Activated T-helper 9 cell treated with anti-CD3 and anti-CD28 coated beads, Interleukin-2, amount 50 U/mL, for 16 hours (primary cell): ENCODE data around the gene IDS.
"Not testable (repeated sequence)": the region's sequence is repeated elsewhere in the genome, so short reads cannot be mapped to it uniquely, and the experiment has no call there.

Experiments used
- DNase-seq: peaks from one replicate; pipeline ENCODE4 v3.0.0-alpha.2; 2020; ENCODE audit warnings: low read depth

The IDS gene

DNA sequence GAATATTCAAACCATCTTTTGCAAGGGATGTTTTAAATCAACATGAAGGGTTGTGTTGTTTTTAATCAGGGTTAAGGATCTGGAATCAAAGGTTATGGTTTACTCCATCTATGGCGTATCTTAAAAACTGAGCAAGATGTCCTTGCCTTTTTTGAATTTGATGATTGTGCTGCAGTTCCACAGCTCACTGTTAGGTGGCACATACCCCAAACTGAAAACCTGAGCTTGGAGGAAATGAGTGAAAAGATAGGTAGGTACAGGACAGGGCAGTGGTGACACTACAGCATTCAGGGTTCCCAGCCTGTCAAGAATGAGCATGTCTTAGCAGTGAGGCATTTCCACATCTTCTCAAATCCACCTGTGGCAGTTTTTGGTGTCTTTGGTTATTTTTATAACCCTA, 22.6 kb upstream of the IDS start:
- no peak for DNase-seq

GRCh38 chrX:149526318-149527033, 21.4 kb upstream of the IDS start:
- DNase-seq = not testable (repeated sequence)

- DNase-seq = not testable (repeated sequence)
These were observed 20.8 kb upstream of the IDS start for GRCh38 chrX:149525903-149526302.

- peak; percentile 43 for DNase-seq
These were observed 20.3 kb upstream of the IDS start for GRCh38 chrX:149525389-149525788.

GRCh38 chrX:149522916-149523315, 17.8 kb upstream of the IDS start:
- DNase-seq = no peak

DNA sequence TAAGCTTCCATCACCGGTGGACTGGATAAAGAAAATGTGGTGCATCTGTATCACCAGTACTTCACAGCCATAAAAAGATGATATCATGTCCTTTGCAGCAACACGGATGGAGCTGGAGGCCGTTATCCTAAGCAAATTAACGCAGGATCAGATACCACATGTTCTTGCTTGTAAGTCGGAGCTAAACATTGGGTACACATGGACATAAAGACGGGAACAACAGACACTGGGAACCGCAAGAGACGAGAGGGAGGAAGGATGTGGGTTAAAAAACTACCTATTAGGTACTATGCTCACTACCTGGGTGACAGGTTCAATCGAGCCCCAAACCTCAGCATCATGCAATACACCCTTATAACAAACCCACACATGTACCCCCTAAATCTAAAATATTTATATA, 16.3 kb upstream of the IDS start:
- DNase-seq = no peak

GRCh38 chrX:149520636-149521277, 15.7 kb upstream of the IDS start:
- not testable (repeated sequence) for DNase-seq

DNA sequence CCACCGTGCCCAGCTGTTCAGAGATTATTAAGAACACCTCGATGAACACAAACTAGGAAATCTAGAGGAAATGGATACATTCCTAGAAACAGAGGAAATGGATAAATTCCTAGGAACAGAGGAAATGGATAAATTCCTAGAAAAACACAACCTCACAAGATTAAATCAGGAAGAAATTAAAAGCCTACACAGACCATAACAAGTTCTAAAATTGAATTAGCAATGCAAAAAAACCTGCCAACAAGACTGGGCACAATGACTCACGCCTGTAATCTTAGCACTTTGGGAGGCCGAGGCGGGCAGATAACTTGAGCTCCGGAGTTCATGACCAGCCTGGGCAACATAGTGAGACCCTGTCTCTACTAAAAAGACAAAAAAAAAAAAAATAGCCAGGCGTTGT, 13.1 kb upstream of the IDS start:
- DNase-seq = no peak

DNA sequence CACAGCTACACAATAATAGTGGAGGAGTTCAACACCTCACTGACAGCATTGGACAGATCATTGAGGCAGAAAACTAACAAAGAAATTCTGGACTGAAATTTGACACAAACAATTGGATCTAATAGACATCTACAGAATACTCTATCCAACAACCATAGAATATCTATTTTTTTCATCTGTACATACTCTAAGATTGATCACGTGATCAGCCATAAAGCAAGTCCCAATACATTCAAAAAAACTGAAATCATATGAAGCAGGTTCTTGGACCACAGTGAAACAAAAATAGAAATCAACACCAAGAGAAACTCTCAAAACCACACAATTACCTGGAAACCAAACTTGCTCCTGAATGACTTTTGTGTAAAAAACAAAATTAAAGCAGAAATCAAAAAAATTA, 12.2 kb upstream of the IDS start:
- no peak for DNase-seq

DNA sequence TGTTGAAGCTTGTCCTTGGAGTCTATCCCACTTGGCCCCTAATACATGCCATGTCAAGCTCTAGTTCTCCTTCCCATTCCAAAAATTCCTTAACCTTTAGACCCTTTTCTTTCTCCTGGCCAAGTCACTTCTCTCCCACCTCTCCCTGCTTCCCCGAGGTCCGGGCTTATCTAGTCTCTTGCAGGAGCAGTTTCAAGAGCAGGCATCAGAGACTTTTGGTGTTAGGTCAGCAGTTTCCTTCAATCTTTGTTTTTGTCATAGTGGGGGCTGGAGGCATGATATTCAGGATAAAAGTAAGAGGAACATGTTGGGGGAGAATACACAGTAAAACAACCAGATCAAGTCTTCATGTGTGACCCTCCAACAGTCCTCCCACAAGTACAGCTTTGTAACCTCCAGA, 11.5 kb upstream of the IDS start:
- no peak for DNase-seq

GRCh38 chrX:149515954-149516602, 11.0 kb upstream of the IDS start:
- no peak for DNase-seq

- DNase-seq = no peak
These were observed 8.8 kb upstream of the IDS start for GRCh38 chrX:149513825-149514428.

- DNase-seq = peak; percentile 29
These were observed 7.2 kb upstream of the IDS start for GRCh38 chrX:149512225-149512885.

DNA sequence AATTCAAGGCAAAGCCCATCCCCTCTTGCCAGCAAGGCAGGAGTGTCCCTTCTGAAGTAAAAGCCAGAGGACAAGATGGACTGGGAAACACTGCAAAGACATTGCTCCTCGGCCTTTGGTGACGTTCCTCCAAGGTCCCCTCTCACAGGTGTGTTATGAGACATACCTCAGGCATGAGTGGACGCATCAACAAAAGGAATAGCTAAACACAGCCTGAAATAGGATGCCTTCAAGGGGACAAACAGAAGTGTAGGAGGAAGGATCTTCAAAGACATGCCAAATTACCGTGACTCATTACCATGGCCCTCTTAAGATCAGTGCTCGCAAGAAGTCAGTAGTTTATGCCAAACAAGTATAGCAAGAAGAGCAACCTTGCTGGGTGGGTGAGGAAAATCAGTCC, 6.0 kb upstream of the IDS start:
- no peak for DNase-seq

DNA sequence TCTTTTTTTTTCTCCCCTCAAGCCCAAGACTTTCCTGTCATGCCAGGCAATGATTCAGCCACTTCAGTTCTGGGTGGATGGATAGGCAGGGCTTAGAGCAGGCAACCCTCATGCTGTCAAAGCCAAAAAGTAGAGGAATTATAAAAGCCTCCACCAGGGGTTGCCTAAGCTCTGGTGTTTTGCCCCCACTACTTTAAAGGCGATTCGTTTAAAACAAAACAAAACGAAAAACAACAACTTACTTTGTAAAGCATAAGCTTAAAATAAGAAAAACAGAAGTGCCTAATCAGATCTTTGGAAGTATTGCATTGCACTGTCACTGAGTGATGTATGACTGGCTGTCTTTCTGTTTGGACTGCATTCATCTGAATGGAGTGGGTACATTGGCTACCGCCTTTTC, 5.3 kb upstream of the IDS start:
- DNase-seq = no peak

- DNase-seq = no peak
These were observed 3.4 kb upstream of the IDS start for GRCh38 chrX:149508467-149508866.

GRCh38 chrX:149506349-149506748, 1.2 kb upstream of the IDS start:
- DNase-seq = no peak

GRCh38 chrX:149505671-149506070, 565 bp upstream of the IDS start:
- no peak for DNase-seq

DNA sequence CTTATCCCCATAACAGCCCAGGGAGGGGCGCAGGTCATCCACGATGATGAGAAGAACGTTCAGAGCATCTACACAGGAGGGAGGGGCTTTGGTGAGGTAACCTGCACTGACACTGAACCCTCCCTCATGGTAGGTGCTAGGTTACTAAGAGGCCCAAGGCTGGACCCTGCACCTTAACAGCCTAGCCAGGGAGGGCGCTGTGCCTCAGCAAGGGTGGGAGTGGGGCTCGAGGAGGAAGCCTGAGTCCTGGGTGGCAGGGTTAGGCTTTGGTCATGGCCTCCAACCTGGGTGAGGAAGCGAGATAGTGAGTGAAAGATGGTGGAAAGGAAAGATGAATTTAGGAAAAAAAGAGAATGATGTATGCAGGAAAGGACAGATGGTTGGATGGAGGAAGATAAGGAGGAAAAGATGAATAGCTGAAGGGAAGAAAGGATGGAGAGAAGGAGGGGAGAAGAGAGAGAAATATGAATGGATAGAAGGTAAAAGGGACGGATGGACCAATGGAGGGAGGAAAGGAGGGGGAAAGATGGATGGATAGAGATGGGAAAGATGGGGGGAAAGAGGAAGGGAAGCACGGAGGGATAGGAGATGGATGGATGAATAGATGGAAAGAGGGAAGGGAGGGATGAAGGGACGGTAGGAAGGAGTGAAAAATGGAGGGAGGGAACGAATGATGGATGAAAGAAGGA, 736 bp downstream of the IDS start:
- peak; percentile 37 for DNase-seq

GRCh38 chrX:149503446-149503845, 1.7 kb downstream of the IDS start:
- peak; percentile 35 for DNase-seq

- not testable (repeated sequence) for DNase-seq
These were observed 2.2 kb downstream of the IDS start for GRCh38 chrX:149502923-149503322.

- DNase-seq = no peak
These were observed 5.3 kb downstream of the IDS start for GRCh38 chrX:149499766-149500165.
